Activated CD4-positive, alpha-beta T cell treated with anti-CD3 and anti-CD28 coated beads, Interleukin-2, amount 50 U/mL, for 4 hours (primary cell): Measurements from ENCODE around the gene DIP2B.
"Not testable (repeated sequence)": the region's sequence is repeated elsewhere in the genome, so short reads cannot be mapped to it uniquely, and the experiment has no call there.

Experiments used
- DNase-seq, 2 experiments: peaks; one replicate each; pipeline ENCODE4 v3.0.0-alpha.2; 2020

The DIP2B gene

DNA sequence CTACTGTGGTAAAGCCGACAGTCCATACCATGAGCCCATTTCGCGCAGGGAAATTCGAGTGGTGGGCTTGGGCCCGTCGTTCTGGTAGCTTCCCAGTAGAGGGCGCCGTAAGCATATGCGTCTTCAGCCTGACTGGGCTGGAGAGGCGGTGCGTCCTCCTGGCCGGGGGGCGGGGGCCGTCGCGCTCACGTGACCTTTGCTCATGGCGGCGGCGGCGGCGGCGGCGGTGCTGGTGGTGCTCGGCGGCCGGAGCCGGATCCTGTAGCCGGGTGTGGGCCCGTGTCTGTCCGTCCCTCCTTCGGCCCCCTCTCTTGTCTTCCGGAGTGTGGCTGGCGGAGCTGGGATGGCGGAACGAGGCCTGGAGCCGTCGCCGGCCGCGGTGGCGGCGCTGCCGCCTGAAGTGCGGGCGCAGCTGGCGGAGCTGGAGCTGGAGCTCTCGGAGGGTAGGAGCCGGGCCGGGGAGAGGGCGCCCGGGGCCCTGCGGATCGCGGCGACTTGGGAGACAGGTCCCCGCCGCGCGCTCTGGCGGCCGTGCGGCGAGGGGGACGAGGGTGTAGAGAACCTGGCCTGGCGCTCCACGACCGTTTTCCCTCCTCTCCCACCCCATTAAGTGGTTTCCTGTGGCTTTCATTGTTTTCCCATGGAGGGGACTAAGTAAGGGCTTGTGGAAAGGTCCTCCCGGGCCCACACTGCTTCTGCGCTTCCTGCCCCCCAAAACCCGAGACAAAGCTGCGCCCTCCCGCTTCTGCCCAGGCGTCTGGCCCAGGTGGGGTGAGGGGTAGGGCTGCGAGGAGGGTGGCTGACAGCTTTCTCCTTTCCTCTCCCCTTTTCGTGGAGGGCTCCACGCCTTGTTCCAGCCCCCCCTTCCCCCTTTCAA, at the start of gene DIP2B:
Gene DIP2B, plus strand, starts transcription at position 188 of the 877 bp plus-strand sequence. Its CDS starts 156 bp downstream, at position 344.
- DNase-seq = peak; percentile 95 to 96

DNA sequence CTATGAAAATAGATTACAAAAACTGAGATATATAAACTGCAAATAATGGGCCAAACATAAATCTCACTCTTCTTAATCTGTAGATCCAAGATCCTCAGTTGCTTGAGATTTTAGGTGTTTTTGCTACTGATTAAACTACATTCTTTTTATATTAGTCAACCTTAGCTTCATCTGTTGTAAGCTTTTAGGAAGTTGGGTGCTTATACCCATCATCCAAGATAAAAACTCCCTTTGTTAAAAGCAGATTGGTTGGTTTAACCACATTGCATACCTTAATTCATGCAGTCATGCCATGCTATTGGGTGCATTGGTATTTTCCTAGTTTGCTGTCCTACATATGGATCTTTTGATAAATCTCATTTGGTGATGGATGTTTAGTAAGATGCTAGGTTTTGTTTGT, 46.2 kb upstream of the DIP2B start:
- no peak for DNase-seq

DNA sequence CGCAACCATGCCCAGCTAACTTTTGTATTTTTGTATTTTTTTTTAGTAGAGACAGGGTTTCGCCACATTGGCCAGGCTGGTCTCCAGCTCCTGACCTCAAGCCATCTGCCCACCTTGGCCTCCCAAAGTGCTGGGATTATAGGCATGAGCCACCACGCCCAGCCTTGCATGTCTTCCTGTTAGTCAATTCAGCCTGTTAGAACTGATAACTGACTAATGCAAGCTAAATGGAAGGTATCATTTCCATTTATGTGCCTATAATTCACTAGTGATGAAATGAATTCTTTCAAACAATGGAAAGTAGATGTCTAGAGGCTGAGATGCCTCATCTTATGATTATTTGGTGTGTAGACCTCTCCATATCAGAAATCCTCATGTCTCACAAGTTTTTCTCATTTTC, 37.3 kb upstream of the DIP2B start:
- DNase-seq = no peak

DNA sequence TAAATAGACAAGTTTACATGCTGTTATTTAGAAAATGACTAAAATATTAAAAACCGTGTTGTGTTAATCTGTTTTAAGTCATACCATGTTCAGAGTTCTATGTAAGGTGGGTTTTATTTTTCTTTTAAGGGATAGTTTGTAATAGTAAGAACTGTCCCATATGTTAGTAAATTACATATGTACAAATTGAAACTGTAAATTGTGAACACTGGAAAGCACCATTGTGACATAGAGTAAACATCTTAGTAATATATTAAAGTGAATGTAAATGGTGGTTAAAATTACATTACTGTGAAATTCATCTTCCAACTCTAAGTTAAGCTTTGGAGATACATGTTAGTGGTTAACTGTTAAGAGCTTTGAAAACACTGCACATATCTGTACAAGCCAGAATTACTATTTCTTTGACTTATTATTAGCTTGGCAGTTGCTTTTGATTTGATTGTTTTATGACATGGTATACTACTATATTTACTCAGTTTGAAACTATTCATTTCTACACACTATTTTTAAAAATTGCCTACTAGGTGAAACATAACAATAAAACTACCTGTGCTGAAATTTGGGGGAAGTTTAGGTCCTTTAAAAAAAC, 27.4 kb upstream of the DIP2B start:
- DNase-seq = no peak

DNA sequence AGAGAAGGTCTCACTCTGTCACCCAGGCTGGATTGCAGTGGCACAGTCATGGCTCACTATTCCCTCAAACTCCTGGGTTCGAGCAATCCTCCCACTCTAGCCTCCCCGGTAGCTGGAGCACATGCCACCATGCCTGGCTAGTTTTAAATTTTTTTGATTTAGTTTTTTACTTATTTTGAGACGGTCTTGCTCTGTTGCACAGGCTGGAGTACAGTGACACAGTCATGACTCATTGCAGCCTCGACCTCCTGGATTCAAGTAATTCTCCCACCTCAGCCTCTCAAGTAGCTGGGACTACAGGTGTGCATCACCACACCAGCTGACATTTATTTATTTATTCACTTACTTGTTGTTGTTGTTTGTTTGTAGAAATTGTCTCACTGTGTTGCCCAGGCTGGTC, 22.2 kb upstream of the DIP2B start:
- DNase-seq = no peak

GRCh38 chr12:50483488-50483887, 21.3 kb upstream of the DIP2B start:
- DNase-seq = no peak

- no peak for DNase-seq
Observed at GRCh38 chr12:50488801-50489200, 16.0 kb upstream of the DIP2B start.

DNA sequence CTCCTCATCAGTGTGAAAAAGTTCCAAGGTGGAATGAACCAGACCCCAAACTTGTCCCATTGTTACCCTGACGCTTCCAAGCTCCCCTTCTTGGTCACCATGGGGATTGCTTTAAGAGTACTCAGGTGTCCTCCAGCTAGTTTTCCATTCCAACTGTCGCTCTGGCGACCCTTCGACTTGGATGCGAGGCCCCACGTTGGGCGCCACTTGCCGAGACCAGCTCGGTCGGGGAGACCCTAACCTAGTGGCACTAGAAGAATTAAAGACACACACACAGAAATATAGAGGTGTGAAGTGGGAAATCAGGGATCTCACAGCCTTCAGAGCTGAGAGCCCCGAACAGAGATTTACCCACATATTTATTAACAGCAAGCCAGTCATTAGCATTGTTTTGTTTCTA, 6.7 kb upstream of the DIP2B start:
- DNase-seq = not testable (repeated sequence)

- DNase-seq = no peak
Observed at GRCh38 chr12:50505675-50506530, 1.1 kb downstream of the DIP2B start.

- DNase-seq = no peak
Observed at GRCh38 chr12:50506753-50507473, 2.1 kb downstream of the DIP2B start.

GRCh38 chr12:50507474-50507838, 2.7 kb downstream of the DIP2B start:
- DNase-seq = no peak

DNA sequence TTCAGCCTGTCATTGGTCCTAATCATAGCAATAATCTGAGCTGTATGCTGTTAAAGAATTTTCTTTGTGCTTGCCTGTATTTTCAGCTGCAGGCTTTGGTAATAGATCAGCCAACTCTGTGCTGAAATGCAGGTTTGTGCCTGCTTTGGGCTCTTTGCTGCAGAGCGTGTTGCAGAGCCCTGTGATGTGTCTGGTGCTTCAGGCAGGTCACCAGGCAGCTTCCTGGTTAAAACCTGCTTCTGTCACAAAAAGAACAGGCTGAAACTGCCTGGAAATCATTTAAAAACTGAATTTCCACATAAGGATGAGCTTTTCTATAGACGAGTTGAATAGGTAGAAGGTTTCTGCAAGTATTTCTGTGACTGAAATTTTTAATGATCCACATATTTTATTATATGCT, 3.1 kb downstream of the DIP2B start:
- no peak for DNase-seq

- no peak for DNase-seq
Observed at GRCh38 chr12:50508414-50508813, 3.6 kb downstream of the DIP2B start.

DNA sequence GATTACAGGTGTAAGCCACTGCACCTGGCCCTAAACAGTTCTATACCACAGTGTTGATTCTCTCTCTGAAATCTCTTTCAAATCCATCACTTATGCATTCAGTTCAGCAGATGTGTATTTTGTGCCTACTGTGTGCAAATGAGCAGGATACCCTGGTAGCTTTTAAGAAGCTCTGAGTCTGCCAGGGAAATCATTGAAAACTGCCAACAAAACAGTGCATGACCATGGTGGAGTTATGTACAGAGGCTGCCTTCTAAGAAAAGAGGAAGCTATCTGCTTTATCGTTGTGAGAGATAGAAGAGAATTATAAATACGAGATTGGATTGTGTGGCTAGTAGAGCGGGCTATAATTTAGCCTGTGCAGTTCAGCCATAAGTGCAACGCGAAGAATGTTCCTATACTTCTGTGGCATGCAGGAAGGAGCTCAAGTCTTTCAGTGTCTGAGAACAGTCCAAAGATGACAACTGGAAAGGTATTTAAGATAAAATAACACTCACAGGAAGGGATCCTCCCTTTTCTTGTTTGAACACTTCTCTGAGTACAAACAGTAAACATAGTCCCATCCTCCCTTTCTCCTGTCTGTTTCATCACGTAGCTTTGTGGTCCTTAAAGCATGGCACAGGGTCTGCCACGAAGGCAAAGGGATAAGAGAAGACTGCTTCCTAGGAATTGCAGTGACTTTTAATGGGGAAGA, 4.3 kb downstream of the DIP2B start:
- DNase-seq = no peak

DNA sequence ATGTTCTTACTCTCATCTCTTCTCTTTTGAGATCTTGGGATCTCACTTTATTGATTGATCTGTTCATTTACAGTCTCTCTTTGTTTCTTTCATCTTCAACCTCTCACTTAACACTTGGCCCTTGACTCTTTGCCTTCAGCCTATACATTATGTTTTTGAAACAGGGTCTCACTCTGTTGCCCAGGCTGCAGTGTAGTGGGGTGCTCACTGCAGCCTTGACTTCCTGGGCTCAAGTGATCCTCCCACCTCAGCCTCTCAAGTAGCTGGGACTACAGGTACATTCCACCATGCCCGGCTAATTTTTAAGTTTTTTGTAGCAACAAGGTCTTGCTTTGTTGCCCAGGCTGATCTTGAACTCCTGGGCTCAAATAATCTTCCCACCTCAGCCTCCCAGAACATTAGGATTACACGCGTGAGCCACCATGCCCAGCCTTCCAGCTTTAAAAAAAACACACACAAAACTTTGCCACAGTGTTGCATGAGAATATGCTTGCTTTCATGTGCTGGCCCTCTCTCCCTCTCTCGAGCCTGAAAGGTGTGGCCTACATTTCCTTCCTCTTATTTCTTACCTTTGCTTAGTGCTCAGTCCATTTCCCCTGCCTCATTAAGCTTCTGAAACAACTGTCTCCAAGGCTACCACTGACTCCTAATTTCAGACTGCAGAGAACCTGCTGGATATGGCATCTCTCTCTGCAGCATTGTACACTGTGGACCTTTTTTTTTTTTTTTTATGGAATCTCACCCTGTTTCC, 9.9 kb downstream of the DIP2B start:
- no peak for DNase-seq

DNA sequence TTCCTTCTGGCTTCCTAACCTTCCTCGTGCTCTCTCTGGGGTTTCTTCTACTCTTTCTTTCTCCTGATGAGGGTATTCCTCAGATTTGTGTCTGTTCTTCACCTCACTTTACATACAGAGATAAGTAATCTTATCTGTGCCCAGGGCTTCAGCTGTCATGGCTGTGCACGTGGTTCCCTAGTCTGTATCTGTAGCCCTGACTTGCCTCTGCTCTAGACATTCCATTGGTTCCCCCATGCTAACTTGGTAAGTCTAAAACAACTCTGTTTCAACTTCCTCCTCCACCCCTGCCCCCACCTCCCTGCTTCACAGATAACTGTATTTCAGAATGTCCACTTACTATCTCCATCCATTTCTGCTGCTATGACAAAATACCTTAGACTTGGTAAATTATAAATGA, 10.8 kb downstream of the DIP2B start:
- no peak for DNase-seq

GRCh38 chr12:50517421-50518048, 12.8 kb downstream of the DIP2B start:
- DNase-seq = no peak

- DNase-seq = no peak
Observed at GRCh38 chr12:50518090-50518489, 13.3 kb downstream of the DIP2B start.

GRCh38 chr12:50519353-50519752, 14.6 kb downstream of the DIP2B start:
- DNase-seq = no peak

- DNase-seq = no peak
Observed at GRCh38 chr12:50520416-50521207, 15.8 kb downstream of the DIP2B start.
